Activated T-helper 1 cell treated with anti-CD3 and anti-CD28 coated beads, Interleukin-2, amount 50 U/mL, for 16 hours (primary cell): Measurements from ENCODE around the gene CMTM7.
"Not testable (repeated sequence)": the region's sequence is repeated elsewhere in the genome, so short reads cannot be mapped to it uniquely, and the experiment has no call there.

ENCODE experiments used
- DNase-seq, 2 donors: peaks; one replicate each; pipeline ENCODE4 v3.0.0-alpha.2; 2020; ENCODE audit warnings: low read depth in 1 of 2, low spot score in 1 of 2

CMTM7 gene

DNA sequence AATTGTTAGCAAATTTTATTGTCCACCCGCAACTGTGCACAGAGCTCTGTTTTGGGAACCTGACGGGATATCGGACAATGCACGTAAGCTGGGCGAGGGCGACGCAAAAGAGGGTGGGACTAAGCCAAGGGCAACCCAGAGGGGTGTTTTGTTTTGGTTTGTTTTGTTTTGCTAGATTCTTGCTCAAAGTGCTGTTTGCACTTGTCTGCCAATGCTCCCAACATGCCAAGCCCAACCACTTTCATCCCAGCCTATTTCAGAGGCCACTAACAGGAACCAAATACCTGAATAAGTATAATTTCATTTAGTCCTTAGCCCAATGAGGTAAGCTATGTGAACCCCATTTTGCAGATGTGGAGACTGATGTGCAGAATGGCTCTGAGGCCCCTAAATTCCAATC is 9.7 kb upstream of the CMTM7 start:
- no peak for DNase-seq

DNA sequence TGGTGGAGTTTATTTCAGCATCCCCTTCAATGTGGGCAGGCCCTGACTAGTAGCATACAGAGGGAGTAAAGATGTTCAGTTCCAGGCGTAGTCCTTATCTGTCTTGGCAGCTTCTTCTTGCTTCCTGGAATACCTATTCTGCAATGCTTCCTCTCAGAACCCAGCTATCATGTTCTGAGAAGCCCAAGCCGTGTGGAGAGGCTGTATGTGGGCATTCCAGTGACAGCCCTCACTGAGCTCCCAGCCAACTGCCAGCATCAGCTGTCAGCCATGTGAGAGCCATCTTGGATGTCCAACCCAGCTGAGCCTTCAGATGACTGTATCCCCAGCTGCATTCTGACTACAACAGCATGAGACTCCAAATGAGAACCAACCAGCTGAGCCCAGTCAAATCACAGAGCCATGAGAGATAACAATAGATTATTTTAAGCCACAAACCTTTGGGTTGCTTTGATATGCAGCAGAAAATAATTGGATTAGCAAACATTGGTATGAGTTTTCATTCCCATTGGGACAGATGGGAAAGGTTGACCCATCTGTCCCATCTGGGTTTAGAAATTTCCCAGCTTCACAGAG is 8.4 kb upstream of the CMTM7 start:
- DNase-seq, result no peak

DNA sequence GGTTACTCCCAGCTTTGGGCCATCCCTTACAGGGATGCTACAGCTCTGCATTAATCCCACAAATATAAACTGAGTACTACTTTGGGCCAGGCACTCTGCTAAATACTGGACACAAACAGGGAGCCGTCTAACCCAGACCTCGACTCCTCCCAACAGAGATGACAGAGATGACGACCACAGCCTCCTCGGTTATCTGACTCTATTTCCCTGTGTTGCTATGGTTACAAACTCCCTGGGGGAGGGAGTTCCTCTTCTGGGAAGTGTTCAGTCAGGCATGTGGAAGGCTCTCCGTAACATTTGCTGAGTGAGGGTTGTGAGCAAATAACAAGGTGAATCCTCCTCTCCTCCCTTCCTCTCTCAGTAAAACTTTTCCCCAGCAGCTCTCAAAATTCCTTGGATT is 6.7 kb upstream of the CMTM7 start:
- no peak for DNase-seq

DNA sequence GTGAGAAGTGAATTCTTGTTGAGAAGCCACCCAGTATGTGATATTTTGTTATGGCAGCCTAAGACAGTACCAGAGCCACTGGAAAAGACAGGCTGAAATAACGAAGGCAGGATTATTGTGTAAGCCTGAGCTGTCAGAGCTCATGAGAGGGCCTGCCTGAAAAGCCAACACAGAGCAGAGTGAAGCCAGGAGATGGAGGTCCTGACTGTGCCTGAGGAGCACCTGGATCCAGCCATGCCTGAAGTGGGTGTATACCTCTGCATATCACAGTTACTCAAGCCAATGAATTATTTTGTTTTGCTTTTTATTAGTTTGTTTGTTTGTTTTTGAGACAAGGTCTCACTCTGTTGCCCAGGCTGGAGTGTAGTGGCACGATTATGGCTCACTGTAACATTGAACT is 4.1 kb upstream of the CMTM7 start:
- no peak for DNase-seq

DNA sequence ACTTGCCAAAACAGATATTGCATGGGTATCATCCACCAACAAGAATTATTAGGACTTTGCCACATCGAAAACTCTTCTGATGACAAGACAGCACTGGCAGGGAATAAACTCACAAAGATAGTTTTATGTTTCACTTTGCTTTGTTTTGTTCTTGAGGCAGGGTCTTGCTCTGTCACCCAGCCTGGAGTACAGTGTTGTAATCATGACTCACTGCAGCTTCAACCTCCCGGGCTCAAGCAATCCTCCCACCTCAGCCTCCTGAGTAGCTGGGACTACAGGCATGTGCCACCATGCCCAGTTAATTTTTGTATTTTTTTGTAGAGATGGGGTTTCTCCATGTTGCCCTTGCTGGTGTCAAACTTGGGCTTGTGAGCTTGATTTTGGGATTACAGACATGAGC is 2.1 kb upstream of the CMTM7 start:
- DNase-seq, result not testable (repeated sequence)

DNA sequence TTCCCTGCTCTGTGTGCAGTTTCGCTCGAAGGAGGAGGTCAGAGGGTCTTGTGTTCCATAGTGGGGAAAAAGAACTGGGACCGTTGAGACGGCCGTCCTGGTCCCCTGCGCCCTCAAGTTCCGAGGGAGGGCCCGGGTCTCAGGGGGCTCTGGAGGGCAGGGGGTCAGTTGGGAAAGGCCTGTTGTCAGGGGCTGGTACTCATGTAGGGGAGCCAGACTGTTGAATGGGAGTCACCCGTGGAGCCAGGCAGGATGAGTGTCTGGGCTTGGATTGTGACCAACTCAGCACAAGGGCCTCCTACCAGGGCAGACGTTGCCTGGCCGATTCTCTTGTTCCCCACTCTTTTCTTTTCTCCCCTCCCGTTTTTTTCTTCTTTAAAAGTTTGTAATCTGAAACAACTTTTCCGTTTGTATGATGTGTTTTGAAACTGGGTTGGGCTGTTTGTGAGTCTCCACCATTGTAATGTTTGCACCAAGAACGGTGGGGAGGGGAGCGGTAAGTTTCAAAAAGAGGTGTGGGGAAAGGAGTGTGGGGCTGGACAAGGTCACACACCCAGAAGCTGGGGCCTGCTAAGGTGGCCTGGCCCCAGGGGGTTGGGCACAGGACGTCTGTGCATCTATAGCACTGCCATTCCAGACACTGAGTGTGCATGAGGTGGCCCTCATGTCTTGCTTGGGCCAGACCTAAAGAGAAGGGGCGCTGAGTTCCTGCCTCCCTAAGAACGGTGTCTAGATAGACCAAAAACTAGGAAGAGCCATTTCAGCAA is 1.1 kb downstream of the CMTM7 start:
- no peak for DNase-seq

DNA sequence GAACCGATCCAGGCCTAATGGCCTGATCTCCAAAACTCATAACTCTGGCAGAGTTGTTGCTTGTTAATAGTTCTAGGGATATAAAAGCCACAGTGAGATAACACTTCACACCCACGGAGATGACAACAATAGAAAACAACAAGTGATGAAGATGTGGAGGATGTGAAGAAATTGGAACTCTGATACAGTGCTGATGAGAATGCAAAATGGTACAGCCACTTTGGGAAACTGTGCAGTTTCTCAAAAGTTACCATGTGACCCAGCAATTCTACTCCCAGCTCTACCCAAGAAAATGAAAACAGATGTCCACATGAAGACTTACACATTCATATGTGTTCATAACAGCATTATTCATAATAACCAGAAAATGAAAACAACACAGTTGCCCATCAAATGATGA is 3.8 kb downstream of the CMTM7 start:
- DNase-seq, result no peak

DNA sequence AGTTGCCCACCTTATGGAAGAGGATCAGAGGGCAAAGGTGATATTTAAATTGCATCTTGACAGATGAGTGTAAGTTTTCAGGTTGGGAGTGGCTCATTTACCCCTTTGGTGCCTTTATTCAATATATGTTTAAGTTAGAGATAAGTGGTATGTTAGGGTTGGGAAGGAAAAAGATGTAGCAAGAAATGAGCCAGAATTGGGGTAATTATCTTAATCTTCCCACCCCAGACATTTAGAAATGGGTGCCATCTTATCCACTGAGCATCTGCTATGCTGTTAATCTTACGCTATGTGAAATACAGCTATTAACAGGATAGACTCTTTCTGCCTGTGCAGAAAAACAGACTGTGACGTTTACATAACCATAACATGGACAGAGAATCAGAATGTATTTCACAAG is 6.3 kb downstream of the CMTM7 start:
- DNase-seq, result no peak

DNA sequence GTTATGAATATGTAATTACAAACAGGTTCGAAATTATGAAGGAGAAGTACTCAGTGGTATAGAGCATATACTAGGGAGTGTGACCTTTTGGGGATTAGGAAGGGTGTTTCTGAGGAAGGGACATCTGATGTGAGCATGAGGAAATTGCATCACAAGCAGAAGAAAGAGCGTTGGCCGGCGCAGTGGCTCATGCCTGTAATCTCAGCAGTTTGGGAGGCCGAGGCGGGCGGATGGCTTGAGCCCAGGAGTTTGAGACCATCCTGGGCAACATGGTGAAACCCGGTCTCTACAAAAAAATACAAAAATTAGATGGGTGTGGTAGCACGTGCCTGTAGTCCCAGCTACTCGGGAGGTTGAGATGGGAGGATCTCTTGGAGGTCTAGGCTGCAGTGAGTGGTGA is 6.9 kb downstream of the CMTM7 start:
- no peak for DNase-seq

DNA sequence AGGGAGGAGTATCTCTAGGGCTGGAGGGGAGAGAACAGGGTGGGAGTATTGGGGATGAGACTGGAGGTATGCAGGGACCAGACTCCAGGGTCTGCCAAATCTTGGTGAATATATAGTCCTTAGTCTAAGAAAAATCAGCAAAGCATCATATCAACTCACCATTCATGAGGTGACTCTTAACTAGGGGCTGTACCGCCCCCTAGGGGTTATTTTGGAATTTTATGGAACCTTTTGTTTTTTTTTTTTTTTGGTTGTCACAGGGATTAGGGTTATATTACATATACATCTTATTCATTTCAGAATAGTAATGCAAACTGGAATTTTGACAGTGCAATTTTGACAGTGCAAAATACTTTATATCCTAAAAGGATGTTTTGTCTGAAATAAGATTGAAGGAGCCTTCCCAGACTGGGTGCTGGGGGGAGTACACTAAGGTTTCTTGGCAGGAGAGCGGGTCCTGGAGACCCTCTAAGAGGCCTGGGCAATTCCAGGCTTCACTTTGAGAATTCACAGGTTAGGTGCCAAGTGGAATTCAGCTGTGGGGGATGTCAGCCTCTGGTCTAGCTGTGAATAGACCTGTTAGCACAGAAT is 7.5 kb downstream of the CMTM7 start:
- no peak for DNase-seq

DNA sequence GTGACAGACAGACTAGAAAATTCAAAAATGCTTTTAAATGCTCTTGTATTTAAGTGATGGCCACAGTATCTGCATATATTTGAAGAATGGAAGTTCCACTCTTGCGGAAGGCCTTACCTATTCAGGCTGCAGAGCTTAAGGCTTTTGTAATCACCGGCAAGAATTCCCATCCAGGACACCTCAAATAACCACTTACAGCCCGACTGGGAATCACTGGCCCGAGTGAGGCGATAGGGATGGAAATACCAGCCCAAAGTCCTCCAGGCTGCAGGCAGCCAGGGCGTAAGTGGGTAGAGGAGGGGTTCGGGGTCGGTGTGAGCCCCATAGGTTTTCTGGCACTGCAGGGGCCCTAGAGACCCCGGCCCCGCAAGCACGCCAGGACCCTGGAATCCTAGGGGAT is 9.5 kb downstream of the CMTM7 start:
- no peak for DNase-seq

DNA sequence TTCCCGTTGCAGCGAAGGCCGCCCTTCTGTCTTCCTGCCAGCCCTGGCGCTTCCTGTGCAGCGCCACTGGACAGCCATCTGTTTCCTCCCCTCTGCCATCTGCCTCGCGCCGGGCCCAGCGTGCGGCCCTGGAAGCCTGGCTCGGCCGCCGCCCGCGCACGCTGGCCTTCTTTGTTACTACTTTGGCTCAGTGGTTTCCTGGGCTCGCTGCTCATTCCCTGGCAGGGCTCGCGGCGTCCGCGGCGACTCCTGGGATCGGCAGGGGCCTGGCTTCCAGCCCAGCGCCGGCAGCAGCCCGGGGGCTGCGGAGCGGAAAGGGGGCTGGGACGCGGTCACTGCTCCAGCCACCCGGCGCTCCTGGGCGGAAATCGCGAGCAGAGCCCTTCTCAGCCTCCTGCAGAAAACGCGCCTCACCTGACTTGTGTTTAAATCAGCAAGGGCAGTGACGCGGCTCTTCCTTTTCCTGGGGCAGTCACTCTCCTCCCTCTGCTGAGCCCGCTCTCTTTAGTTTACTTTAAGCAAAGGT is 10.0 kb downstream of the CMTM7 start:
- DNase-seq, result peak in 1 of 2 donors; percentile 43

DNA sequence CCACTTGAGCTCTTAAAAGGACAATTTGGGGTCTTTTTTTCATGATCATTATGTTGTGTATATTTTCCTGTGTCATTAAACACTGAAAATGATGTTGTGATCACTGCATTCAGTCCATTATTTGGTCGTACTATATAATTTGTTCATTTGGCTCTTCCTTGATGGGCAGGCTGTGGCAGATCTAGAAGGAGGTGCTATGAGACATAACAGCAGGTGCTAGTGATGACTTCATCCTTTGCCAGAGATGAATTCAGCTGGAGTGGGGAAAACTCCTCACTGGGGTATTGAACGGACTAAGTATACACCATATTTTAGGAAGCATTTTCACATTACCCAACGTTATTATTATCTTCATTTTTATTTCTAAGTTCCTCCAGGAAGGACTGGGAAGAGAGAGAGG is 12.0 kb downstream of the CMTM7 start:
- DNase-seq, result no peak

DNA sequence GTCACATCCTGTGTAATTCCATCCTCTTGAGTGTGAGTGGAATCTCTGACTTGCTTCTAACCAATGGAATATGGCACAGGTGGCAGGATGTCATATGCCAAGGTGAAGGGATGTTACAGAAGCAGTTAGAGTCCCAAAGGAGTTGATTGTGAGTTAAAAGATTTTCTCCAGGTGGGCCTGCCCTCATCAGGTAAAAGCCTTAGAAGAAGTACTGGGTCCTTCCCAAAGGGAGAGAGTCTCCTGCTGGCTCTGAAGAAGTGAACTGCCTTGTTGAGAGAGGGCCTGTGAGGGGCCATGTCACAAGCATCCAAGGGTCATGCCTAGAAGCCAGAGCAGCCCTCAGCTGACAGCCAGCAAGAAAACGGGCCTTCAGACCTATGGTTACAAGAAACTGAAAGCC is 13.1 kb downstream of the CMTM7 start:
- no peak for DNase-seq

DNA sequence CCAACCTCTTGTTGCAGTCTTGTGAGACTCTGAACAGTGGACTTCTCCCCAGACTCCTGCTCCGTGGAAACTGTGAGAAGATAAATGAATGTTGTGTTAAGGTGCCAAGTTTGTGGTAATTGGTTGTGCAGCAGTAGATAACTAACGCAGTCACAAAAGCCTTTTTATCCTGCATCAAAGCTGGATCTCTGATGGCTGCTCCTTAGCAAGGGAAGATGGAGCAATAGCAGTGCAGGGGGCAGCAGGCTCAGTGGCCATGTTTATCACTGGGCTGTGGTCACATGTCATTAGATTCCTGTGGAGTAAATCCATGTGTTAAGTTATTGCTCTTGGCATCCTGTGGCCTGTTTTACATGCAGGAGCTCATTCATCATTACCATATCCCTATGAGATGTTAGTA is 13.5 kb downstream of the CMTM7 start:
- no peak for DNase-seq

DNA sequence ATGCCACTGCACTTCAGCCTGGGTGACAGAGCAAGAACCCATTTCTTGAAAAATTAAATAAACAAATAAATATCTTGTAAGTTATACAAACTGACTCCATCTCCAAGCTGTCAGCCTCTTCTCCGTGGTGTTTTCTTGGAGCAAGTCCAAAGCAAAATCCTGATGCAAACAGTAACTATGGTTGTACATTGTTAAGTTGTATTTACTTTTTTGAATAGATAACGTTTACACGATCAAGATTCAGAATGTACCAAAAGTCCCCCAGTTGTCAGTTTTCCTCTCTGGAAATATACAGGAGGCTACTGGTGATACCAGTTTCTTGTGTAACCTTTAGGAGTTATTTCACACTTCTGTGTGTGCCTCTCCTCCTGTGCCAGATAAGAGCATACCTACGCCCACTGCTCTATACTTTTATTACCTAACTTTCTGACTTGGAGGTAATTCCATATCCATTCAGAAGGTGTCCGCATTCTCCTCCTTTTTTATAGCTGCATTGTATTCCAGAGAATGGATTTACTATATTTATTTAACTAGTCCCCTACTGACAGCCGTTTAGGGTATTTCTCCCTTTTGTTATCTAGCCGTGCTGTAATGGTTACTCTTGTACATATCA is 14.2 kb downstream of the CMTM7 start:
- DNase-seq, result no peak

DNA sequence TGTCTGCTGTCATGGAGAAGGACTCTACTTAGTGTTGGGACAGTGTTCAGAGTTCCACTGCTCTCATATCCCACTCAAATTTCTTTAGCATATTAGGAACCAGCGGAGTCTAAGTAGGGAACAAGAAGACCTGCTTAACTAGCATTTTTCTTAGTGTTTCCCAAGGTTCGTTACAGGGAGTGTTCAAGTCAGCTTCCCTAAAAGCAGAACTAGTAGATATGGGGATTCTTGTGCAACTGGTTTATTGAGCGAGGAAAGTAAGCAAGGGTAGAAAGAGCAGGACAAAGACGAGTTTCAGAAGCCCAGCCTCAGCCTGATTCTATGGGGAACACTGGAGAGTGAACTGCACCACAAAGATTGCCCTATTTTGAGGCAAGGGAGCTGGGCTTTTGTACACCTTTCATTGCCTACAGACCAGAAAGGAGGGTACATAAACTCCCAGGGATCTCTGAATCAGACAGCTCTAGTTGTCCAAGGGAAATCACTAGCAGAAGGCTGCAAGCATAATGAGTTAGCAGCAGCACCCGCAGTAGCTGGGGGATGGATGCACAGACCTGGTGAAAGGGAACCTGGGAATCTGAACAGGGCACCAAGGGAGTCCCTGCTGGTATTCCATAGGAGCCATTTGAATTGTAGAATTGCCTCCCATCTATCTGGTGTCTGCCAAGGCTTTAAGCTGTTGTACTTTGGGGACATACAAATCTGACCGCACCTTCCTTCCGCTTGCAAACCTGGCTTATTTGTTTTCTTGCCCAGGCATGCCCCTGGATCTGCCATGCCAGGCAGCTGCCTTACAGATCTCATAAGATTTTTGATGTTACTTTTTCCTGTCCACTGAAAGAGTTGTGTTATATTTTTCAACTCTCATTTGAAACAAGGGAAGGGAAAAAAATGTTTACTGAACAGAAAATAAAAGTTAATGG is 15.1 kb downstream of the CMTM7 start:
- no peak for DNase-seq

DNA sequence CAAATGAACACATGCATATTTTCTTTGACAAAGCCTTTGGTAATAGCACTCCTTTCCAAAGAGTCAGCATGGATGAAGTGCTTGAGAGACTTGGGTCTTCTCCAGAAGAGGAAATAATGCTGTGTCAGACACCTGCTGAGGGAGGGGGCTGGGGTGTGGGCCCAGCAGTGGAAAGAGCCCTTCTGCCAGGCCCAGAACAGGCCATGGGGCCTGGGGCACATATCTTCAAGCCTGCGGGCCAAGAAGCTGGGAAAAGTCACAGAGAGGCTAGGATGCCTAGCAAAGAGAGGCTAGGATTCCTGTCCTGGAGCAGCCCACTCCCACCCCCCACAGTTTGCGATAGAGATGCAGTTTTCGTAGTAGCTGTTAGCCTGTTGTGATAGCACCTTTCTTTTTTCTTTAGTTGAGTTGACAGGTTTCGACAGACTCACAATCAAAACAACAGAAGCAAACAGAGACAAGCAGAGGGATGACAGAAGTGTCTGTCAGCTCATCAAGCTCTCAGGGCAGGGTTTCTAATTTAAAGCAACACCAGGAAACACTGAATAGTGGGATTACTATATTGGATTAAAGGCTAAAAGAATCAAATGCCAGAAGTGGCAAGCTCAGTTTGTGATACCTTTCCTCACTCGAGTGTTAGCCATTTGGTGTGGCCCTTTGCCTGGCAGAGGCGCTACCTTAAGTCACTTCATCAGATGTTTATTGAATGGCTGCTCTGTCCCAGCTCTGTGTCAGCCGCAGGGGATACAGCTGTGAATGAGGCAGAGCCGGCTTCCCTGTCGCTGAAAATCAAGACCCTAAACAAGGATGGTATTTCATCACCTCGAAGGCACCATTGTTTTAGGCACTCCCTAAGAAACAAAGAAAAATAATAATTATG is 19.0 kb downstream of the CMTM7 start:
- no peak for DNase-seq

DNA sequence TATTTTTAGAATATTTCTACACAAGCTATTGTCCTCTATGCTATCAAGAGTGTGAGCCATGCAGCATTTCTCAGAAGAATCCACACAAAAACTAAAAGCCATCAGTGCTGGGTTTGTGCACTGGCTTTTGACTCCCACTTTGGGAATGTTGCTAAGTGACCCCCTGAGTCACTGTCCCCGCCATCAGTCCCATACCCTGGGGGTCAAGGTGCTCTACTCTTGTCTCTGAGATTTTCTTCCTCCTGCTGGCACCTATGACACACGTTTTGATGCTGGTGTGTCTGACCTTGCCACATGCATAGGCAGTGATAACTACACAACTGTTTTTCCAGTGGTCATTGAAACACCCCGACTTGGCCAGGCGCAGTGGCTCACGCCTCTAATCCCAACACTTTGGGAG is 19.8 kb downstream of the CMTM7 start:
- DNase-seq, result no peak

DNA sequence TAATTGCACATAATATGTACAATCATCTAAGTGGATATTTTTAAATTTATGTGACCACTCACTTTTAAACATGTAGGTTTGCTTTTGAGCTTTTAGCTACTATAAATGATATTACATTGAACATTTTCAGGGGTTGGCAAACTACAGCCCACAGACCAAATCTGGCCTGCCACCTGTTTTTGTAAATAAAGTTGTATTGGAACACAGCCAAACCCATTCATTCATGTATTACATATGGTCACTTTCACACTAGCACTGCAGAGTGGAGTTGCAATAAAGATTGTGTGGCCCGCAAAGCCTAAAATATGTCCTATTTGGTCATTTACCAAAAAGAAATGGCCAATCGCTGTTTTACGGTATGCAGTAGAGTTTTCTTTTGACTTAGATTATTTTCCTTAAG is 21.2 kb downstream of the CMTM7 start:
- DNase-seq, result no peak
